K562 treated with DMSO at 1 percent for 48 hours (cell line): Measurements from ENCODE around the gene OR1A1. TPM values are rescaled to one million over a fixed set of nuclear protein-coding genes. Genes with fewer than 3 reads are reported as not detected.

Source experiments
- total RNA-seq: library from RNA; unstranded; fragments of 300-600 nt; gene quantifications from 2 replicates; pipeline ENCODE4 v1.2.3, GENCODE V29; 2022; ENCODE audit warnings: low replicate concordance; ENCODE audit errors: extremely low read depth

Gene OR1A1
- not detected in 2 replicates for total RNA-seq

GRCh38 chr17:3207367-3207766 is at the start of gene OR1A1:
Gene OR1A1 (plus strand): TSS chr17:3207667. CDS start chr17:3215621, 7,954 bp downstream.

GRCh38 chr17:3197219-3197618 is 10.2 kb upstream of the OR1A1 start, which contains the start of gene OR1A2:
Gene OR1A2 (plus strand): TSS chr17:3197519. CDS start chr17:3197519, 0 bp downstream.

Other genes with a start within 250 kb of the OR1A1 start
- not detected in 2 replicates for gene OR1D5, start 144.1 kb upstream of the OR1A1 start, total RNA-seq
- gene OR1D2, start 103.2 kb upstream of the OR1A1 start, total RNA-seq = not detected in 2 replicates
- gene OR1G1, start 80.1 kb upstream of the OR1A1 start, total RNA-seq = not detected in 2 replicates
- gene OR1A2, start 10.1 kb upstream of the OR1A1 start, total RNA-seq = not detected in 2 replicates
- not detected in 2 replicates for gene OR3A1, start 90.7 kb downstream of the OR1A1 start, total RNA-seq
- not detected in 2 replicates for gene OR3A2, start 178.6 kb downstream of the OR1A1 start, total RNA-seq
- not detected in 2 replicates for gene OR1E1, start 190.7 kb downstream of the OR1A1 start, total RNA-seq
- not detected in 2 replicates for gene OR3A3, start 203.7 kb downstream of the OR1A1 start, total RNA-seq
- not detected in 2 replicates for gene OR1E2, start 226.2 kb downstream of the OR1A1 start, total RNA-seq